ENCODE measurements around the gene DPP10. TPM values are rescaled to one million over a fixed set of nuclear protein-coding genes. Genes with fewer than 3 reads are reported as not detected.

Gene DPP10
- total and polyA plus RNA-seq, 2 of the 13 experiments (the other 11 are each of a cell fraction or from before 2014, with no cell fraction given): 0.95 to 1.7 TPM

DNA sequence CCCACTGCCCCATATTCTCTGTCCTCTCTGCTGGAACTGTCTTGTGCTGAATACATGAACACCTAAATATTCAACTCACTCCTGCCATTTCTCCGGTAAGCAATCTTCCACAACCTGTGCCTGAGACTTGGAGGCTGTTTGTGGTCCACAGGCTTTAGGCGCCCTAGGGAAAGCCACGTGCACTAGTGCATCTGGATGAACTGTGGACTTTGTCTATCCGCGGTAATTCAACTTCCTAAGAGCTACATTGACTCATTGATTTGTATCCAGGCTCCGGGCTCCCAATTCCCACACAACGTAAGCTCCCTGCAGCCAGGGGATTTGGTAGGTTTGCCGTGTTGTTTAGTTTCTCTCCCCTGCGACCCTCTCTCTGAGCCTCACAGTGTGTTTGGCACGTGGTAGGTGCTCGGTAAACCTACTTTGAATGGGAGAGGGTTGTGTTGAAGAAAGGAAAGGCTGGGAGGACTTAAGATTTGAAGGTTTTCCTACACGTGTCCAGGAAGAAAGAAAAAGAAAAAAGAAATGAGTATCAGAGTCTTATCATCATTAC is 718.2 kb downstream of the DPP10 start (continued):
- TF ChIP-seq ZNF121 (CRISPR knock-in tag; IDR thresholded peaks at IDR 0.05) (no peak), SNRNP70 (IDR thresholded peaks at IDR 0.05; ENCODE audit: low read depth, low read length) (no peak), KDM3A (CRISPR knock-in tag; IDR thresholded peaks at IDR 0.05; ENCODE audit: low read depth) (no peak), ZNF256 (CRISPR knock-in tag; conservative IDR thresholded peaks at IDR 0.05) (no peak), ZNF609 (CRISPR knock-in tag; IDR thresholded peaks at IDR 0.05; ENCODE audit: borderline replicate concordance) (no peak), ZNF496 (CRISPR knock-in tag; IDR thresholded peaks at IDR 0.05; ENCODE audit: insufficient replicate concordance) (no peak), MTF2 (CRISPR knock-in tag; IDR thresholded peaks at IDR 0.05; ENCODE audit: borderline replicate concordance) (no peak), TBX2 (CRISPR knock-in tag; IDR thresholded peaks at IDR 0.05; ENCODE audit: borderline replicate concordance) (no peak), SETDB1 (CRISPR knock-in tag; IDR thresholded peaks at IDR 0.05; ENCODE audit: borderline replicate concordance) (no peak), MEIS2 (CRISPR knock-in tag; IDR thresholded peaks at IDR 0.05) (no peak), ZNF441 (CRISPR knock-in tag; IDR thresholded peaks at IDR 0.05; ENCODE audit: borderline replicate concordance) (no peak), SSRP1 (CRISPR knock-in tag; IDR thresholded peaks at IDR 0.05) (no peak), IRF2 (CRISPR knock-in tag; IDR thresholded peaks at IDR 0.05) (no peak), MLLT10 (CRISPR knock-in tag; IDR thresholded peaks at IDR 0.05) (no peak), RELA (CRISPR knock-in tag; IDR thresholded peaks at IDR 0.05) (no peak), TEAD2 (CRISPR knock-in tag; IDR thresholded peaks at IDR 0.05) (no peak), ZBTB34 (CRISPR knock-in tag; IDR thresholded peaks at IDR 0.05) (no peak), ZNF766 (CRISPR knock-in tag; IDR thresholded peaks at IDR 0.05; ENCODE audit: borderline replicate concordance) (no peak)
- TF ChIP-seq, protein P1, sequence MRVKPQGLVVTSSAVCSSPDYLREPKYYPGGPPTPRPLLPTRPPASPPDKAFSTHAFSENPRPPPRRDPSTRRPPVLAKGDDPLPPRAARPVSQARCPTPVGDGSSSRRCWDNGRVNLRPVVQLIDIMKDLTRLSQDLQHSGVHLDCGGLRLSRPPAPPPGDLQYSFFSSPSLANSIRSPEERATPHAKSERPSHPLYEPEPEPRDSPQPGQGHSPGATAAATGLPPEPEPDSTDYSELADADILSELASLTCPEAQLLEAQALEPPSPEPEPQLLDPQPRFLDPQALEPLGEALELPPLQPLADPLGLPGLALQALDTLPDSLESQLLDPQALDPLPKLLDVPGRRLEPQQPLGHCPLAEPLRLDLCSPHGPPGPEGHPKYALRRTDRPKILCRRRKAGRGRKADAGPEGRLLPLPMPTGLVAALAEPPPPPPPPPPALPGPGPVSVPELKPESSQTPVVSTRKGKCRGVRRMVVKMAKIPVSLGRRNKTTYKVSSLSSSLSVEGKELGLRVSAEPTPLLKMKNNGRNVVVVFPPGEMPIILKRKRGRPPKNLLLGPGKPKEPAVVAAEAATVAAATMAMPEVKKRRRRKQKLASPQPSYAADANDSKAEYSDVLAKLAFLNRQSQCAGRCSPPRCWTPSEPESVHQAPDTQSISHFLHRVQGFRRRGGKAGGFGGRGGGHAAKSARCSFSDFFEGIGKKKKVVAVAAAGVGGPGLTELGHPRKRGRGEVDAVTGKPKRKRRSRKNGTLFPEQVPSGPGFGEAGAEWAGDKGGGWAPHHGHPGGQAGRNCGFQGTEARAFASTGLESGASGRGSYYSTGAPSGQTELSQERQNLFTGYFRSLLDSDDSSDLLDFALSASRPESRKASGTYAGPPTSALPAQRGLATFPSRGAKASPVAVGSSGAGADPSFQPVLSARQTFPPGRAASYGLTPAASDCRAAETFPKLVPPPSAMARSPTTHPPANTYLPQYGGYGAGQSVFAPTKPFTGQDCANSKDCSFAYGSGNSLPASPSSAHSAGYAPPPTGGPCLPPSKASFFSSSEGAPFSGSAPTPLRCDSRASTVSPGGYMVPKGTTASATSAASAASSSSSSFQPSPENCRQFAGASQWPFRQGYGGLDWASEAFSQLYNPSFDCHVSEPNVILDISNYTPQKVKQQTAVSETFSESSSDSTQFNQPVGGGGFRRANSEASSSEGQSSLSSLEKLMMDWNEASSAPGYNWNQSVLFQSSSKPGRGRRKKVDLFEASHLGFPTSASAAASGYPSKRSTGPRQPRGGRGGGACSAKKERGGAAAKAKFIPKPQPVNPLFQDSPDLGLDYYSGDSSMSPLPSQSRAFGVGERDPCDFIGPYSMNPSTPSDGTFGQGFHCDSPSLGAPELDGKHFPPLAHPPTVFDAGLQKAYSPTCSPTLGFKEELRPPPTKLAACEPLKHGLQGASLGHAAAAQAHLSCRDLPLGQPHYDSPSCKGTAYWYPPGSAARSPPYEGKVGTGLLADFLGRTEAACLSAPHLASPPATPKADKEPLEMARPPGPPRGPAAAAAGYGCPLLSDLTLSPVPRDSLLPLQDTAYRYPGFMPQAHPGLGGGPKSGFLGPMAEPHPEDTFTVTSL (CRISPR knock-in tag; IDR thresholded peaks at IDR 0.05; ENCODE audit: borderline replicate concordance): no peak

All from HepG2 (cell line).